M059J (cell line): ENCODE results near the gene ERVFRD-1. TPM values are rescaled to one million over a fixed set of nuclear protein-coding genes. Genes with fewer than 3 reads are reported as not detected.
"Not testable (repeated sequence)": the region's sequence is repeated elsewhere in the genome, so short reads cannot be mapped to it uniquely, and the experiment has no call there.

ENCODE experiments used
- DNase-seq: peaks from one replicate; pipeline ENCODE4 v3.0.0-alpha.2; 2012; ENCODE audit warnings: low read depth
- total RNA-seq: library from RNA; depleted of rRNA; stranded (reverse); fragments of >200 nt; shearing (Covaris generic); gene quantifications from 2 replicates; pipeline ENCODE4 v1.2.3, GENCODE V29; 2014

The ERVFRD-1 gene
- total RNA-seq, 1 experiment from 2014 or later: not detected

DNA sequence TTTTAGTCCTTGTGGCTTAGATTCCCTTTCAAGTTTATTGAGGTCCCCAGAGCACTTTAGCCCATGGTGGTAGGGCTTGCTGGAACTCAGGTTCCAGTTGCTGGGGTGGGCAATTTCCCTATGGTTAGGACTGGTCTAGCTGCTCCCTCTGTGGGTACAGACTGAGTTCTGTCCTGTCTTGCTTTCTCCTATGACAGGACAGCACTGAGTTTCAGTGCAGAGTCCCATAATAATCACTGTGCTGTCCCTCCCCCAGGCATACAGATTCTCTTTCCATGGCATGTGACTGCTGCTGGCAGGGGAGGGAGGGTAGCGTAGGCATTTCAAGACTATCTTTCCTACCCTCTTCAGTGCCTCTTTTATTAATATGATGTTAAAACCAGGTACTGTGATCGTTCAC lies 17.1 kb upstream of the ERVFRD-1 start:
- DNase-seq: no peak

DNA sequence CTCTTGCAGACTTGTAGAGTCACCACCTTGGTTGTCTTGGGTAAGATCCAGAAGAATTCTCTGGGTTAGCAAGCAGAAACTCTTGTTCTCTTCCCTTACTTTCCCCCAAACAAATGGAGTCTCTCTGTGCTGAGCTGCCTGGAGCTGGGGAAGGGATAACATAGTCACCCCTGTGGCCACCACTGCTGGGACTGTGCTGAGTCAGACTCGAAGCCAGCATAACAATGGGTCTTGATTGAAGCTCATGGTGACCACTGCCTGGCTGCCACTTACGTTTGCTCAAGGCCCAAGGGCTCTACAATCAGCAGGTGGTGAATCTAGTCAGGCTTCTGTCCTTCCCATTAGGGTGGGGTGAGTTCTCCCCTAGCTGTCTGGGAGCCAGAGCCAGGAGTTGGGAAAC lies 15.4 kb upstream of the ERVFRD-1 start:
- DNase-seq: peak; percentile 90

DNA sequence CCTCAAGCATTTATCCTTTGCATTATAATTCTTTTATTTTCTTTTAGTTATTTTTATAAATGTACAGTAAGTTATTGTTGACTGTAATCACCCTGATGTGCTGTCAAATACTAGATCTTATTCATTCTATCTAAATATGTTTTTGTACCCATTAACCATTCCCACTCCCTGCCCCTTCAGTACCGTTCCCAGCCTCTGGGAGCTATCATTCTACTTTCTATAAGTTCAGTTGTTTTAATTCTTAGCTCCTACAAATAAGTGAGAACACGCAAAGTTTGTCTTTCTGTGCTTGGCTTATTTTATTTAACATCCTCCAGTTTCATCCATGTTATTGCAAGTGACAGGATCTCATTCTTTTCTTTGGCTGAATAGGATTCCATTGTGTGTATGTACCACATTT lies 12.5 kb upstream of the ERVFRD-1 start:
- DNase-seq: no peak

DNA sequence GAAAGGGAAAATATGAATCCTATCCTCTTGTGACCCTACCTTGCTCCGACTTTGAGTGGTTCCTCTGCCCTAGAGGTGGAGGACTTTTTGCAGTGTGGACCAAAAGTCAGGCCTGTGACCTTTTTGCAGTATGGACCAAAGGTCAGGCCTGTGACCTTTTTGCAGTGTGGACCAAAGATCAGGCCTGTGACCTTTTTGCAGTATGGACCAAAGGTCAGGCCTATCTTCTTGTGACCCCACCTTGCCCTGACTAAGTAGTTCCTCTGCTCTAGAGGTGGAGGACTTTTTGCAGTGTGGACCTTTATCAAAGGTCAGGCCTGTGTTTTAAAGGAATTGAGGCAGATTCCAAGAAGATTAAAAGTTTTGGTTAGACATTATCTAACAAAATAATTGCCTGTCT lies 10.9 kb upstream of the ERVFRD-1 start:
- no peak for DNase-seq

DNA sequence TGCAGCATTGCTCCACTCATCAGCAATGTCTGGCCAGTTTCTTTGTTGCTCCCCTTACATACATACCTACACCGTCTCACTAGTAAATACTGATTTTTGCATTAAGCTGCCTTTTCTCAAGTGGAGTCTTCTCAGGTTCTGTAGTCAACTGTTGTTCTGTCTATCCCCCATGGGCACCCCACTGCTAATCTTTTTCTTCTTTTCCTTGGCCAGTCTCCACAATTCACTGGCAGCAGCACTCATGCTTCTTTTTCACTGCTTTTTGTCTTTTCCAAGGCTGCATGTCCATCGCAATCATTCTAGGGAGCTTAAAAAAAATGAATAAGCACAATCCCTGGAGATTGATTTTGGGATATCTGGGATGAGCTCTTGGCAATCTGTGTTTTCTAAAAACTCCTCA lies 10.3 kb upstream of the ERVFRD-1 start:
- no peak for DNase-seq

DNA sequence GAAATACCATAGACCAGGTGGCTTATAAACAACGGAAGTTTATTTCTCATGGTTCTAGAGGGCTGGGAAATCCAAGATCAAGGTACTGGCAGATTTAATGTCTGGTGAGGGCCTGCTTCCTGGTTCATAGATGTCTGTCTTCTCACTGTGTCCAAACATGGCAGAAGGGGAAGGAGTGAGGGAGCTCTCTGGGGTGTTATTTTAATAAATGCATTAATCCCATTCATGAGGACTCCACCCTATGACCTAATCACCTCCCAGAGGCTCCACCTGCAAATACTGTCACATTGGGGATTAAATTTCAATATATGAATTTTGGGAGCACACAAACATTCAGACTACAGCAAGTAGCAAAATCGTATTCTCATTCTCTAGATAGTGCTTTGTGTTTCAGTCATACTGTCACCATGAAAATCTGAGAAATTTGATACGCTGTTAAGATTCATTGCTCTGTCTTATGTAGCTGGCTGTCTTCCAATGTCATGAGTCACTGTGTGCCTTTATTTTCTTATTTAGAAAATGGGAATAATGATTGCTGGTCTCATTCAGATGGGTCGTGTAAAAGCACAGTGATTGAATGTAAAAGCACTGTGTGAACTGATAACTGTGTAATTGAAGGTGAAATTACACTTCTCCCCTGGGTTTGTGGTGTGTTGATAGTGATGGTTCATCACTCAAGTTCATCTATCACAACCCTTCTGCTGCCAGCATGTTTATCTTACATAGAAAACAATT lies 8.9 kb upstream of the ERVFRD-1 start:
- DNase-seq: peak; percentile 77

DNA sequence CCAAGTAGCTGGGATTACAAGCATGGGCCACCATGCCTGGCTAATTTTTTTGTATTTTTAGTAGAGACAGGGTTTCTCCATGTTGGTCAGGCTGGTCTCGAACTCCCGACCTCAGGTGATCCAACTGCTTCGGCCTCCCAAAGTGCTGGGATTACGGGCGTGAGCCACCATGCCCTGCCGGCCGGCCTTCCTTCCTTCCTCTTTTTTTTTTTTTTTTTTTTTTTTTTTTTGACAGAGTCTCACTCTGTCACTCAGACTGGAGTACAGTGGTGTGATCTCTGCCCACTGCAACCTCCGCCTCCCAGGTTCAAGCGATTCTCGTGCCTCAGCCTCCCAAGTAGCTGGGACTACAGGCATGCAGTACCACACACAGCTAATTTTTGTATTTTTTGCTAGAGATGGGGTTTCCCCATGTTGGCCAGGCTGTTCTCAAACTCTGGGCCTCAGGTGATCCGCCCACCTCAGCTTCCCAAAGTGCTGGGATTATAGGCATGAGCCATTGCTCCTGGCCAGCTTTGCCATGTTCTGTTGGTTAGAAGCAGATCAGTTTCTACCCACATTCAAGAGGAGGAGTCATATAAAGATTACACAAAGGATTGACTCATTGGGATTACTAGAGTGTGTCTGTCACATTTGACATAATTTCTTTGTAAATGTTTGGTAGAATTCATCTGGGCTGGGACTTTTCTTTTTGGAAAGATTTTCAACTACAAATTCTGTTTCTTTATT lies 4.4 kb upstream of the ERVFRD-1 start:
- peak; percentile 86 for DNase-seq

DNA sequence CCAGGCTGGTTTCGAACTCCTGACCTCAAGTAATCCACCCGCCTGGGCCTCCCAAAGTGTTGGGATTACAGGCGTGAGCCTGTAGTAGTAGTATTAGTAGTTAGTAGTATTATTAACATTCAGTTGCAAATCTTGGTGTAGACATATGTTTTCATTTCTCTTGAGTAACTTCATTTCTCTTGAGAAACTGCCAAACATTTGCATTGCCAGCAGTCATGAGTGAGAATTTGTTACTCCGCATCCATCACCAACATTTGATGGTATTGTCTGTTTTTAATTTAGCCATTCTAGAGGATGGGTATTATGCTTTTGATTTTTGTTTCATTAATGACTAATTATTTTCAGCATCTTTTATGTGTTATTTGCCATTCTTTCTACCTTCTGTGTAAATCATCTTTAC lies 1.5 kb upstream of the ERVFRD-1 start:
- no peak for DNase-seq

DNA sequence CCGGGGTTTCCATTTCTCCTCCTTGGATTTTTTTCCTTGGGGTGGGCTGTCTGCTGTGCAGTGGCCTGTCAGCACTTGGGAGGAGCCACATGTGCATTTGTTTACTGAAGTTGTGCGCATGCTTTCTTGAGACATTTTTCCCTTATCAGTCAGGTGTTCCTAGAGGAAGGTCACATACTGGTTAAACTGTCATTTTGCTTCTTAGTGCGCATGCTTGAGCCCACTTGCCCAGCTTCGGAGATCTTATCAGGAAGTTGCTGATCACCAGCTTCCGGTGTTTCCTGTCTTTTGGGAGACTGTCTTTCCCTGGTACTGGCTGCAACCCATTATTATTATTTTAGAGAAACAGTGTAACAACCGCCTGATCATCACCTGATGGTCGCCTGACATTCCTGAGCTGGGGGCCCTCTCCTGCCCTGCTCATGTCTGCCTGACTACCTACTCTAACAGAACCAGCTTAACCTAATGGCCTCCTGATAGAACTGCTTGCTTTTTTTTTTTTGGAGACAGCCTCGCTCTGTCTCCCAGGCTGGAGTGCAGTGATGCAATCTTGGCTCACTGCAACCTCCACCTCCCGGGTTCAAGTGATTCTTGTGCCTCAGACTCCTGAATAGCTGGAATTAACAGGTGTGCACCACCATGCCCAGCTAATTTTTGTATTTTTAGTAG lies 378 bp upstream of the ERVFRD-1 start:
- no peak for DNase-seq

DNA sequence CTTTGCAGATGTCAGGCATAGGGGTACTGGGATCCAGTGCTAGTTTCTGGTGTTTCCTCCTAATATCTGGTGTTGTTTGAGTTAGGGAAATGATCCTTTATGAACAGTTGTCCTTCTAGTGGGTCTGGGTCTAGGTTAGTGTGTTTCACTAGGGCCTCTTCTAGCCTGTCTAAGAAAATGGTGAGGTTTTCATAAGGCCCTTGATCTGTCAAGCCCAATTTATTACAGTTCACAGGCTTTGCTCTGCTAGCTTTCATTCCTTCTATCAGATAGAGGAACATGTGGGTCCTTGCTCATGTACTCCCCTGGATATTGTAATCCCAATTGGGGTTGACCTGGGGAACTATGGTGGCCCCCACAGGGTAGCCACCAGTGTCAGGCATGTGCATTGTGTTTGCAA lies 2.8 kb downstream of the ERVFRD-1 start:
- DNase-seq: no peak

DNA sequence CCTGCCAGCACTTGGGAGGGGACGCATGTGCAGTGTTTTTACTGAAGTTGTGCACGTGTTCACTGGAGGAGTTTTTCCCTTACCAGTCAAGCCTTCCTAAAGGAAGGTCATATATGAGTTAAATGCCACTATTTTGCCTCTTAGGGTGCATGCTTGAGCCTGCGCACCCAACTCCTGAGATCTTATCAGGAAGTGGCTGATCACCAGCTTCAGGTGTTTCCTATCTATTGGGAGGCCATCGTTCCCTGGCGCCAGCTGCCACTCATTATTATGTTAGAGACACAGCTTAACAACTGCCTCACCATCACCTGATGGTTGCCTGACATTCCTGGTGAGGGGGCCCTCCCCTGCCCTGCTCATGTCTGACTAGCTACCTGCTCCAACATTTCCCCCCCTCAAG lies 8.5 kb downstream of the ERVFRD-1 start:
- DNase-seq: no peak

DNA sequence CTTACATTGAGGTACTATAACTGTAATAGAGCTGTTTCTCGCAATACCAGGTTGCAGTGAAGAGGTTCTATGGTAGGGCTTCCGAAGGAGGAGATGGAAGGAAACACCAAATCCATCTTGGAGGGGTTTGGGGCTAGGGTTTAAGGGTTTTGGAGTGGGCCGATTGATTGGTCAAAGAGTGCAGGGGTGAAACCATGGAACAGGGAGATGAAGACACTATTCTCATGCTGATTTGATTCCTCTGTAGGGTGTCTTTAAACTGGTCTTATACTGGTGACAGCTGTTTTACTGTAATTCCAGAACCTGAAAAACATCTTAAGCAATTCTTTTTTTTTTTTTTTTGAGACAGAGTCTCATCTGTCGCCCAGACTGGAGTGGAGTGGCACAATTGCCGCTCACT lies 10.1 kb downstream of the ERVFRD-1 start:
- no peak for DNase-seq

DNA sequence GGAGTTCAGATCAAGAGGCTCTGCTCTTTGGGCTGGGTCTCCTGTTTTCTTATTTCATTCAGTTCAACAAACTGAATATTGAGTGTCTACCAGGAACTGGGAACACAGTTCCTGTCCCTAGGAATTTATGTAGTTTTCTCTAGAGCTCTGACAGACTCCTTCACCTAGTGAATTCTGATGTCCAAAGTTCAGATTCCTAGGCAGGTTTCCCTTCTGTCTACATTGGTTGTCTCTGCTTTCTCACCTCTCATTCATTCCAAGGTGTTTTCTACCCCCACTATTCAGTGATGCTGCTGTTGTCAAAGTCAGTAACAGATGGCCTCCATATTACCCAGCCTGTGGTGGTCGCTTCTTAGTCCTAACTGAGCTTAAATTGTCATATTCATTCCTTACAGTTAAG lies 13.5 kb downstream of the ERVFRD-1 start:
- DNase-seq: no peak

DNA sequence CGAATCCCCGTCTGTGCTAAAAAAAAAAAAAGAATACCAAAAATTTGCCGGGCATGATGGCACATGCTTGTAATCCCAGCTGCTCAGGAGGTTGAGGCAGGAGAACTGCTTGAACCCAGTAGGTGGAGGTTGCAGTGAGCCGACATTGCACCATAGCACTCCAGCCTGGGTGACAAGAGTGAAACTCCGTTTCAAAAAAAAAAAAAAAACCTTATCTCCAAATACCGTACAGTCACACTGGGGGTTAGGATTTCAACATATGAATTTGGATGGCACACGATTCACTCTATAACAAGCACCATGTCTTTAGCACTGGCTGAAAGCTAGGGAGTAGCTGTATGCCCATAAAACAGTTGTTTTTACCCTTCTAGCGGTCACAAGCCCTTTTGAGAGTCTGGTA lies 14.0 kb downstream of the ERVFRD-1 start:
- DNase-seq: no peak

DNA sequence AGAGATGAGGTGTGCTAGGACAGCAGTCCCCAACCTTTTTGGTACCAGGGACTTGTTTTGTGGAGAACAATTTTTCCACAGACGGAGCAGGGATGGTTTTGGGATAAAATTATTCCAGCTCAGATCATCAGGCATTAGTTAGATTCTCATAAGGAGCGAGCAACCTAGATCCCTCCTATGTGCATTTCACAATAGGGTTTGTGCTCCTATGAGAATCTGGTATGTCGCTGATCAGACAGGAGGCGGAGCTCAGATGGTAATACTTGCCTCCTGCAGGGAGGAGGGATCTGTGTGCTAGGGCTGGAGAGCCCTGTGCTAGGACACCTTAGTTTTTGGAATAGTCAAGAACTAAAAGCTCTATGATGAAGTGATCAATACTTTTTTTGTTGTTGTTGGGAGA lies 15.4 kb downstream of the ERVFRD-1 start:
- DNase-seq: peak; percentile 36

DNA sequence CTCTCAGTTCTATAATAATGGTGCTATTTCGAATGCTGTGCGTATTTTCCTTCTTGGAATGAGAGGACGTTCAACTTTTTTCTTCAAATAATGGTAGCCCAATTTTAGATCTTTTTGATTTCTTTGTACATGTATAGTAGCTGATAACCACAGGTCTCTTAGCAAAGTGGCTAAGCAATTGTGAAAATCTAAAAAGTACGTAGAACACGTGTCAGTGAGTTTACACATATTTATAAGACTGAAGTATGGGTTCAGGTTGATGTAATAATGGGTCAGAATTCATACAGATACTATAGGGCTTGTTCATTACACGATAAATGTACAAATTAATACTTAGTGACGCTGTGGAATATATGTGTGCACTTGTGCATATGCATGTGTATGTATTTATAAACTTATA lies 16.6 kb downstream of the ERVFRD-1 start:
- DNase-seq: no peak

DNA sequence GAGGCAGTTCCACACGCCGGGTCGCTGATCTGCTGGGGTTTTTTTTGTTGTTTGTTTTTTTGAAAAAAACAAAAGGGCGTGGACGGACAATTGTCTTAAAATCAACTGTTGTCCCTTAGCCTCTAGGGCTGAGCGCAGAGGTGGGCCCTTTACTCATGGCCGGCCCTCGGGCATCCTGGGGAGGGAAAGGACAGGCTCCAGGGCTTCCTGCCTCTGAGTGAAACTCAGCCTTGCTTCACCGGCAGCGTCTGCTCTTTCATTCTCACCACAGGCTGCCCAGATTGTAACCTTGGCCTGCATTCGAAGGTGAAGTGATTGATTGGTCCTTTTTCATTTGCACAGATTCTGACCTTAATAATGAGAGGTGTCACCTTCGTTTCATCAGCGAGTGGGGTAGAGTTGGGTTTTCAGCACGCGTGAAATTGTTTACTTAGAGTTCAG lies 17.1 kb downstream of the ERVFRD-1 start:
- peak; percentile 82 for DNase-seq

DNA sequence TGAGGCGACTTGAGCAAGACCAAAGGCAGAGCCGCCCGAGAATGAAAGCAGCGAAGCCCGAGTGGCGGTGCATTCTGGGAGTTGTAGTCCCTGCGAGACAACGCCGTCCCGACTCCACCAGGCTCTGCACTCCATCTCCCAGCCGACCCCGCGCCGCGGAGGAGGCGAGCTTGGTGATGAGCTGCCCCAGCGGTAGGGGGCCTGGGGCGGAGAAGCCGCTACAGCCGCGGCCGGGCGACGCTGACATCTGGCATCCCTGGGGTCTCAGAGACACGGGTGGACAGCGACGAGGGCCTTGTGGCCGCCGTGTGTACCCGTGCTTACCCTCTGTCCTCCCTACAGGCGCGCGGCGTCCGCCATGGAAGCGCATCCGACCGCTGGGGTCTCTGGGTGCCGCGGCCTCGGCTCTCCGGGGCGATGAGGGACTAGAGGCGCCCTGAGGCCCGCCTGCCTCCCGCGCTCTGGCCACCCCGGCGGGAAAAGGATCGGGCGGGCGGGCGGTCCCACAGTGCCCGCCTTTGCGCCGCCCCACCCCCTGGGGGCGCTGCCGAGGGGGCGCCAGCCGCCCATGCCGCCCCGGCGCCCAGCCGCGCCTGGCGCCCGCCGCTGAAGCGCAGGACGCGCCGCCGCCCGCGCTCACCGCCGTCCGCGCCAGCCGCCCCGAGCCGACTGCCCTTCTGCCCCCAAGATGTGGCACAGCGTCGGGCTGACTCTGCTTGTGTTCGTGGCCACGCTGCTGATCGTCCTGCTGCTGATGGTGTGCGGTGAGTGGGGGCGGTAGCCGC lies 17.7 kb downstream of the ERVFRD-1 start, which contains the start of gene SMIM13:
Gene SMIM13 (plus strand): TSS at position 209 of the 785 bp plus-strand sequence. CDS start 480 bp downstream, at position 689.
- peak; percentile 99 for DNase-seq

DNA sequence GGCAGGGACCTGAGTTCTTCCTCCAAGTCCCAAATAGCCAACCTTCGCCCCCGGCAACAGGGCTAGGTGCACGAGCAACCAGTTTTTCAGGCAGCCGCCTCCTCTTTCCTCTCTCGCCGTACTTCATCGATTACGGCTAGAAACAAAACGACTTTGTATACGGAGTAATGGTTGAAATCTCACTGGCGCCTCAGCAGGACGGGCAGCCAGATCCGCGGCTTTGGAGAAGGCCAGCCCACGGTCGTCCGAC lies 18.2 kb downstream of the ERVFRD-1 start:
- DNase-seq: no peak

DNA sequence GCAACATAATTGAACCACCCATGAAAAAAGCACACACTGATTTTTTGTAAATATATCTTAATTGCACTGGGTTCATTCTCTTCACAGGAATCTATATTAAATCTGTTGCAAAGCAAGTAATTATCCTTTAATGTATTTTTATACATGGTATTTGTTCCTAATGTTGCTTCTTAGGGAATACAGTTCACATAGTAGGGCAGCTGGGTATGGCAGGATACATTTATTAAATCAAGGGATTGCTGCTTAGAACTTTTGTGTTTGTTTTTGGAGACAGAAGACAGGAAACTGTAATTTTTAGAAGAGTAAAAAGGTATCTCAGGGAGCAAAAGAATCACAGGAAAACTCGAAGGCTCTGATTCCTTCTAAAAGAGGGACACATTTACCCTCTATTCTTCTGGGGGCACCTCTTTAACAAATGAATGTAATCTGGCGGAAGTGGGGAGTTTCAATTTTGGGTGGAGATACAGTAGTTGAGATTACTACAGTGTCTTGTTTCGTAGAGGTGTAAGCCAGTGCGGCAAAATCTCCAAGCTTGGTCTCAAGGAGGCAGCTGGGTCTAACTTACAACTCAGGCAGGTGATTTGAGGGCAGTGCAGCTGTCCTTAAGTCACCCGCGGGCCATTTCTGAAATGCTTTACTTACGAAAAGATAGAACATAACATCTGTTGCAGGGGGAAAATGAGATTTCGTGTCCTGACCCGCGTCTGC lies 18.7 kb downstream of the ERVFRD-1 start:
- peak; percentile 61 for DNase-seq

DNA sequence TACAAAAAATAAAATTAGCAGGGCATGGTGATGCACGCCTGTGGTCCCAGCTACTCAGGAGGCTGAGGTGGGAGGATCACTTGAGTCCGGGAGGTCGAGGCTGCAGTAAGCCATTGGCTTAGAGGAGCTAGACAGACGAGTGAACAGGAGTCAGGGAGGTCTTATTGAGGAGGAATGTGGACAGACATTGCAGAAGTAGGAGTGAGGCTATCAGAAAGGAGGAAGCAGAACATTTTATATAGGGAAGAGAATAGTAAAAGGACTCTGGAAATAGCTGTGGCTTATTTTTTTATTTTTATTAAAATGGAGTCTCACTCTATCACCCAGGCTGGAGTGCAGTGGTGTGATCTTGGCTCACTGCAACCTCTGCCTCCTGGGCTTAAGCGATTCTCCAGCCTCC lies 20.4 kb downstream of the ERVFRD-1 start:
- not testable (repeated sequence) for DNase-seq

DNA sequence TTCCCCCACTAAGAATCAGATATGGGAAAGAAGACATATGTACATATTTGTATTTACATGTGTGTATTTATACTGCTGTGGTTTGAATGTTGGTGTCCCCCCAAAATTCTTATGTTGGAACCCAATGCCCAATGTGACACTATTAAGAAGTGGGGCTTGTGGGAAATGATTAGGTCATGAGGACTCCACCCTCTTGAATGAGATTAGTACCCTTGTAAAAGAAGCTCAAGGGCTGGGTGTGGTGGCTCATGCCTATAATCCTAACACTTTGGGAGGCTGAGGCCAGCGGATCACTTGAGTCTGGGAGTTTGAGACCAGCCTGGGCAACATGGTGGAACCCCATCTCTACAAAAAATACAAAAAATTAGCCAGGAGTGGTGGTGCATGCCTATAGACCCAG lies 21.8 kb downstream of the ERVFRD-1 start:
- DNase-seq: no peak
